DMS53 (cell line): ENCODE data around the gene AP5B1.

Experiments
- DNase-seq: peaks from one replicate; lab custom pipeline; 2025; lab: John Stamatoyannopoulos, UW

Gene AP5B1, protein sequence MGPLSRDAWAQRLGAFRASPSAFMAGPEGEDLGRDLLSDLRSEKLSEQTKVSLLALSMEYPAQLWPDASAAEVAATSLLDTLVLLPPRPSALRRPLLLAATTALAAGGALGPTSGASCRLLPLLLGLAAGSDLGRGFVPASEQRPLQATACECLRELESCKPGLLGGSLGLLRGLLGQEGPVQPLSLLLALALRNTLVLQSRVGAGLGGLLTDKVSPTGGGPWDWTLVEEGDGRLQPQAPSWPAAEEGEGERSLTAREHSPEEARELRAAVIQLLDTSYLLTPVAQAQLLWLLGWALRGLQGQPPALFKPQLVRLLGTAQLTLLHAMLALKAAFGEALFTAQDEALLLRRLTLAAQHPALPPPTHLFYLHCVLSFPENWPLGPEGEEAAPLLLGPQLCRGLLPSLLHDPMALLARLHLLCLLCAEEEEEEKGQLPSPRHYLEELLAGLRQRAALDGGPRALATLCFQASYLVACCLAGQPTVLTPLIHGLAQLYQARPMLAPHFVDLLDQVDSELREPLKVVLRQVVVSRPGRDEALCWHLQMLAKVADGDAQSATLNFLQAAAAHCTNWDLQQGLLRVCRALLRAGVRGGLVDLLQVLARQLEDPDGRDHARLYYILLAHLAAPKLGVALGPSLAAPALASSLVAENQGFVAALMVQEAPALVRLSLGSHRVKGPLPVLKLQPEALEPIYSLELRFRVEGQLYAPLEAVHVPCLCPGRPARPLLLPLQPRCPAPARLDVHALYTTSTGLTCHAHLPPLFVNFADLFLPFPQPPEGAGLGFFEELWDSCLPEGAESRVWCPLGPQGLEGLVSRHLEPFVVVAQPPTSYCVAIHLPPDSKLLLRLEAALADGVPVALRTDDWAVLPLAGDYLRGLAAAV

GRCh38 chr11:65780770-65781151 lies at the start of gene AP5B1:
AP5B1 (minus strand) TSS chr11:65780976; CDS start chr11:65780591, 385 bp downstream.
- DNase-seq, result peak; percentile 90

DNA sequence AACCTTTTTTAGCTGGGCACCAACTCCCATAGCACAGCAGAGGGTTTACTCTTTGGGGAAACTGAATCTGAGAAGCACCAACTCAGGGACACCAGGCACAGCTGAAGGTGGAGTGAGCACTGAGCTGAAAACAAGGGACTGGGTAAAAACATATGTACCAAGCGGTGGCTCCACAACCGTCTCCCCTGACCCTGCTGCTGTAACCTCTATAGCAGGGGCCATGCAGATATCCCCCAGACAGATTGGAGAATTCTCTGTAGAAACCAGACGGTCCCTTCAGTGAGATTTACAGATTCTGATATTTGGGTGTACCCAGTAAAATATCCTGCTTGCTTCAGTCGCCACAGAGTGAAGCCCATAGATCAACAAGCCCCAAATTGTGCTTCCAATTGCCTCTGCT lies 48.7 kb upstream of the AP5B1 start:
- DNase-seq, result no peak

DNA sequence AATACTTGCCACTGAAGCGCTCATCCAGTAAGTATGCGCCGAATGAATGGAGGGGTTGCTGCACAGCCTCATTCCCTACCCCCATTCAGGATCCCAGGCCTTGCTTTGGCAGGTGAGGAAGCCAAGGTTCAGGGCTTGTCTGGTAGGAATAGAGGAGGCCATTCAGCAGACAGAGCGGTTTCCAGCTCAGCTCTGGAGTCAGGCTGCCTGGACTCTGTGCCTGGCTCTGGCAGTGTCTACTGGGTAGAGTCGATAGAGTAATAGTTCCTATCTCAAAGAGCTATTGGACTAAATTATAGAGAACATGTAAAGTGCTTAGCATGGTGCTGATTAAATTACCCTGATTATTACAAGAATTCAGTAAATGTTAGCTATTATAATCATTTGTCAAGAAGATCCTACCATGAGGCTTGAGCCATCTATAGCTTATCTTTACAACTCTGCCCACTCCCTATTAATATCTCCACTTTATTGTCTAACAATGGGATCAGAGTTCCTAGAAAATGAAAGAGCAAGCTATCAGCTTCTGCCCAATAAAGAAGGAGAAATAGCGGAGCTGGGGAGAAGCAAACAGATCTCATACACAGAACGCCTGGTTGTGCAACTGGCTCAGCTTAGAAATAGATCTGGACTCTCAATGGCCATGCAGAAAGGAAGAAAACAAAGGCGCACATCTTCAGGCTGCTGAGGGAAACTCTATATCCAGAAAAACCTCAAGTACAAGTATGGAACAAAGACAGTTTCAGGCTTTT lies 46.4 kb upstream of the AP5B1 start:
- DNase-seq, result no peak

GRCh38 chr11:65822776-65823528 lies 42.2 kb upstream of the AP5B1 start:
- DNase-seq, result no peak

DNA sequence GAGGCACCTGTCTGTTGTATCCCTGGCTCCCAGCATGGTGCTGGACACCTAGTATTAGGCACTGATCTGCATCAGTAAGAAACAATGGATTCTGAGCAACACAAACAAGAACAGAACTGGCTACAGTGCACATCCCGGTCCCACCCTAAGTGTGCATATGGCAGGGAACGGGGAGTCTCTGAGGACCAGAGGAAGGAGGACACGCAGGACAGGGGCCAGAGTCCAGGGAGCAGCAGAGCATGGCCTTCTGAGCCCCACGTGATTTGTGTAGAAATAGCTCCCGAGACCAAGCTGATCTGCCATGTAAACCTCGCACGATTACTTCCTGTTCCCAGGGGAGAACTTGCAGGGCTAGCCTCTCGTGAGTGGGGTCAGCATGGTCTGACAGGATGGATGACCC lies 40.3 kb upstream of the AP5B1 start:
- DNase-seq, result no peak

- peak; percentile 93 for DNase-seq
Measured at GRCh38 chr11:65817835-65818680, 37.3 kb upstream of the AP5B1 start.

DNA sequence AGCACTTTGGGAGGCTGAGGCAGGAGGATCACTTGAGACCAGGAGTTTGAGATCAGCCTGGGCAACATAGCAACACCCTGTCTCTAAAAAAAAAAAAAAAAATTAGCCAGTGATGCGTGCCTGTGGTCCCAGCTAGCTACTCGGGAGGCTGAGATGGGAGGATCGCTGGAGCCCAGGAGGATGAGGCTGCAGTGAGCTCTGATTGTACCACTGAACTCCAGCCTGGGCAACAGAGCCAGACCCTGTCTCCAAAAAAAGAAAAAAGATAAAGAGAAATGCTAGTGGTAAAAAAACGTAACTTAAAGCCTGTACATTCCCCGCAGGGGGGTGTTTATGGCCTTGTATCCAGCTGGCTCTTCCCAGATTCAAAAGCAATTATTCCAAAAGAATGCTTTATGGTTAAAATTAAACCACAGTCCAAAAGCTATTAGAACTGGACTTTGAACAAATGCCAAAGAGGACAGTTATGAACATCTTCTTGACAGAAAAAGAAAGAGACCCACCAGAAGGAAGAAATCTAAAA lies 36.6 kb upstream of the AP5B1 start:
- no peak for DNase-seq

DNA sequence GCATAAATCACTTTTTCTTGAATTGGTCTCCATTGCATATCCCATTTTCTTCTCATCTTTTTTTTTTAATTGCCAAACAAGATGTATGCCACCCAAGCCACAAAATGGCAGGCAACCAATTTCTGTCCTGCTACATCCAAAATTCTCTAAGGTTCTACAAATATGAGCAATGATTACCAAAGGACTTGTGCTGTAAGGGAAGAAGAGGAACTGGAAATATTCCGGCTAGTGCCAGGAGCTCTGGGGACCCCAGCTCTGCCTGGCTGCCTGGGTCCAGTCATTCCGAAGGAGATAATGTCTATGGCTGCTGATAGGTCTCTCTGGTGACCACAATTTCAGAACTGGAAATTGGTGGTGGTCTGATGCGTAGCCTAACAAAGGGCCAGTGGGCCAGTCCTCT lies 35.9 kb upstream of the AP5B1 start:
- DNase-seq, result no peak

- no peak for DNase-seq
Measured at GRCh38 chr11:65814986-65815565, 34.3 kb upstream of the AP5B1 start.

- no peak for DNase-seq
Measured at GRCh38 chr11:65814131-65814985, 33.6 kb upstream of the AP5B1 start.

DNA sequence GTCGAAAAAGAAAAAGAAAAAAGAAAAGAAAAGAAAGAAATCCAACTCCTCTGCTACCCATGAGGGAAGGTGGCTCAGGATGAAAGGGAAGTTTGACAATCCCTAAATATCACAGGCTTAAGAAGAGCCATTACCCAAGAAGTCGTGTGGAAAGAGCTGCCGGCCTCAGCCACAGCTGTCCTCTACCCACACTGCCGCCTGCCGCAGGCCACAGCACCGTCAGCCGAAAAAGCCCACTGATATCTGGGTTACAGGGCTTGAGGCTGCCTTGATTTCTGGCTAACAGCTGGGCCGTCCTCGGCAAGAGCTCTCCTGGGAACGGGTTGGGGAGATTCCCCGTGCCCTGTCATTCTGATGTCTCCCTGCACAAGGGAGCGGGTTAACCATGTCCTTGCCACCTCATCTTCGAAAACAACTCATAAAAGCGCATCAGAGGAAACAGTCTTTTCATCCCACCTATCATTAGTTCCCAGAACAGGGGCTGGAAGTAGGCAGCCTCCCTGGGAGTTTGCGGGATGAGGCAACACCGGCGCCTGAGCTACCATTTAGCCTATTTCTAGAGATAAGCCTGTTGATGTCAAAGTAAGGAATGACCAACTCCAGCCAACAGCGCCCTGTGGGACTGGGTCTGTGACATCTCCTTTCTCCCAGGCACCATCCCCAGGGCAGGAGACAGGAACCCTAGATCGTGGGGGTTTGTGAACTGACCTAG lies 31.1 kb upstream of the AP5B1 start:
- no peak for DNase-seq

GRCh38 chr11:65810046-65810868 lies 29.5 kb upstream of the AP5B1 start:
- no peak for DNase-seq

GRCh38 chr11:65809496-65809895 lies 28.7 kb upstream of the AP5B1 start:
- no peak for DNase-seq

DNA sequence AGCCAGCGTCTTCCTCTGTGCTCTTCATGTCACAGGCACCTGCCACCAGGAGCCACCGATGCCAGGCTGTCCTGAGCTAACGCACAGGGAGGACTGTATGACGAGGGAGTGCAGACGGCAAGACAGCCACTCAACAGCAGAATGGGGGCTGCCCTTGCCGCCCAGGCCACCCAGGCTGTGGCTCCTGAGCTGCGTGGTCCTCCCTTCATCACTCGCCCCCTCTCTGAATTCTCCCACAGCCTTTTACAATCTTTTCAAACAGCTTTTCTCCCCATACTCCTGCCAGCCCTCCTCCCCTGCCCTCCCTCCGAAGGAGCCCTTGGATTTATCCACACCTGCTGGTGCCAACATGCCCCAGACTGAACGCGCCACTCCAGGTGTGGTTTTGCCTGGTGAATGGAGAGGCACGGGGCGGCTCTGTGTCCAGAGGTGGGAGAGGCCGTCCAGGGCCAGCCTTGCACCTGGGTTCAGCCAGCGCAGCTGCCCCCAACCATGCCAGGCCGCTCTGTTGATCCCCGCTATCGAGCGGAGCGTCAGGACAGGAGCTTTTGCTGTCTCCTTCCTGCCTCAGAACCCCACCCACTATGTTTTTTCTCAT lies 28.1 kb upstream of the AP5B1 start:
- no peak for DNase-seq

- no peak for DNase-seq
Measured at GRCh38 chr11:65806979-65807378, 26.2 kb upstream of the AP5B1 start.

DNA sequence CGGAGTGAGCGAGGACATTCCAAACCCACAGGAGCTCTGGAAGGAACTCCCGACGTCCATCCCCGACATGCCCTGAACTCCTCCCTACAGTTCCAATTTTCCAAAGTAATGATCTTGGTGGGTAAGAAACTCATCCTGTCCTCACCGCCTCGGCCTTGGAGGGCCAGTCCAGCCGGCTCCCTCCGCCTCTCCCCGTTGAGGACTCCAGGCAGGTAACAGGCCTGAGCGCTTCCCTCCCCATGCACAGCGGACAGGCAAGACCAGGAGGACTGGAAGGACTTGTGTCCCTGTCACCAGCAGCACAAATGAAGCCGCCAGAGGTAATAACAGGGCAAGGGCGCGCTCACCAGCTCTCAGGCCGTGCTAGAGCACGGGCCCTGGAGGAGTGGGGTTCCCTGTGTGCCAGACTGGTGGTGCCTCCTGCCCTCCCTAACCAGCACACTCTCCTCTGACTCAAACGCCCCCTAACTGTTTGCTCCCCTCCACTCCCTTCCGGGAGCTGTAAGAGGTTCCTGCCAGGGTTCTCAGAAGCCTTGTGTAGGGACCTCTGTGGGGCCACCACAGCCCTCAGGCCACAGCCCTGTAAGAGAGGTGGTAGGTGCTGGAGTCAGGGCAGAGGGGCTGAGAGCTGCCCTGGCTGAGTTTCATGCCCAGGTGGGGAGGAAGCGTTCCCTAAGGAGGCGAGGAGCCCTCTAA lies 23.2 kb upstream of the AP5B1 start:
- no peak for DNase-seq

GRCh38 chr11:65802841-65803240 lies 22.1 kb upstream of the AP5B1 start:
- DNase-seq, result no peak
